ENCODE data around the gene IL36B.
"Not testable (repeated sequence)": the region's sequence is repeated elsewhere in the genome, so short reads cannot be mapped to it uniquely, and the experiment has no call there.

Gene IL36B

DNA sequence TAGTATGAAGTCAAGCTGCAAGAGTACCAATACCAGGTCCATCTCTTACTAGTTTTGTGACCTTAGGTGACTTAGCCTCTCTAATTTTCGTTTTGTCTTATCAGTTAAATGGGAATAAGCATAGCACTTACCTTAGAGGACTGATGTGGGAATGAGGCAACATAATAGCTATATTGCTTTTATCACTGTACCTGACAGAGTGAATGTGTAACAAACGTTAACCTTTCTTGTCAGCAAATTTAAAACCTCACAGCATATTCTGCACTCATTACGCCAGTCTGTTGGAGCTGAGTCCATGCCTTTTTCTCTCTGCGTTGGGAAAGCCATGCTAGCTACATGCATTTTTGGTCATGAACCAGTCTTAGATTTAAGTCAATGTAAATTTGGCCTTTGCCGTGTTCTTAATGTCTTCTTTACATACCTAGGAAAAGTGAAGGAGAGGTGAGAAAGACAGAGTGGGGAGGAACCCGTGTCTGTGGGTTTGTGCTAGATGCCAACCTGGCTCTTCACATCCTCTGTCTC is at the start of gene IL36B:
Gene IL36B (minus strand): TSS at position 472 of the 522 bp plus-strand sequence.
- no peak for DNase-seq (ENCODE audit: low read depth)

DNA sequence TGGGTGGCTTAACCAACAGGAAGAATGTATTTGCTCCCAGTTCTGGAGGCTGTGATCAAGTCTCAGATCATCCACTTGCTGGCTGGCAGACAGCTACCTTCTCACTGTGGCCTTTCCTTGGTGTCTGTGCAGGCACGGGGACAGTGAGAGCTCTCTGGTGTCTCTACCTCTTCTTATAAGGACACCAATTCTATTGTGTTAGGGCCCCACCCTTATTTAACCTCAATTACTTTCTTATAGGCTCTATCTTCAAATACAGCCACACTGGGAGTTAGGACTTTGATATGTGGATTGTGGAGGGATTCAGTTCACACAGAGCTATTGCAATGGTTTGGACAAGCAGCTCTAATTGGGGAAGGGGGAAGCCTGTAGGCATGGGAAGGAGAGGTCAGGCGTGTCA is 49.5 kb upstream of the IL36B start:
- DNase-seq (ENCODE audit: low read depth): no peak

DNA sequence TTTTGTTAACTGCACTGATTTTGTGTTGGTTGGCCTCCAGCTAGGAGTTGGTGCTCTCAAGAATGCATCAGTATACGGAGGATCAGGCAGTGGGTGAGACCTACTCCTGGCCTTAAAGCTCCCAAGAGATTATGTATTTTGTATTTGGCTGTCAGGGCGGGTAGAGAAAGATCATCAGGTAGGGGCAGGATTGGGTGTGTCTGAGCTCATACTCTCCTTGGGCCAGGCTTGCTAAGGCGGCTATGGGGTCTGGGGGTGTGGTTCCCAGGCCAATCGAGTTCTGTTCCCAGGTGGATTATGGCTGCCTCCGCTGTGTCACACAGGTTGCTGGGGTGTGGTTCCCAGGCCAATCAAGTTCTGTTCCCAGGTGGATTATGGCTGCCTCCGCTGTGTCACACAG is 45.9 kb upstream of the IL36B start:
- no peak for DNase-seq (ENCODE audit: low read depth)

DNA sequence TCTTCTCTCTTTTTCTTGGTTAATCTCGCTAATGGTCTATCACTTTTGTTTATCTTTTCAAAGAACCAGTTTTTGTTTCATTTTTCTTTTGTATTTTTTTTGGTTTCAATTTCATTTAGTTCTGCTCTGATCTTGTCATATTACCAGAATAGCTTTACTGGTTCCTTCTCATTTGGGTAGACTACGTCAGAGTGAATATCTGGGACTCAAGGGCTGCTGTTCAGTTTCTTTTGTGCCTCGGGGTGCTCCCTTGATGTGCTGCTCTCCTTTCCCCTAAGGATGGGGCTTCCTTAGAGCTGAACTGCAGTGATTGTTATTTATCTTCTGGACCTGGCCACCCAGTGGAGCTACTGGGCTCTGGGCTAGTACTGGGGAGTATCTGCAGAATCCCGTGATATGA is 45.4 kb upstream of the IL36B start:
- DNase-seq (ENCODE audit: low read depth): no peak

DNA sequence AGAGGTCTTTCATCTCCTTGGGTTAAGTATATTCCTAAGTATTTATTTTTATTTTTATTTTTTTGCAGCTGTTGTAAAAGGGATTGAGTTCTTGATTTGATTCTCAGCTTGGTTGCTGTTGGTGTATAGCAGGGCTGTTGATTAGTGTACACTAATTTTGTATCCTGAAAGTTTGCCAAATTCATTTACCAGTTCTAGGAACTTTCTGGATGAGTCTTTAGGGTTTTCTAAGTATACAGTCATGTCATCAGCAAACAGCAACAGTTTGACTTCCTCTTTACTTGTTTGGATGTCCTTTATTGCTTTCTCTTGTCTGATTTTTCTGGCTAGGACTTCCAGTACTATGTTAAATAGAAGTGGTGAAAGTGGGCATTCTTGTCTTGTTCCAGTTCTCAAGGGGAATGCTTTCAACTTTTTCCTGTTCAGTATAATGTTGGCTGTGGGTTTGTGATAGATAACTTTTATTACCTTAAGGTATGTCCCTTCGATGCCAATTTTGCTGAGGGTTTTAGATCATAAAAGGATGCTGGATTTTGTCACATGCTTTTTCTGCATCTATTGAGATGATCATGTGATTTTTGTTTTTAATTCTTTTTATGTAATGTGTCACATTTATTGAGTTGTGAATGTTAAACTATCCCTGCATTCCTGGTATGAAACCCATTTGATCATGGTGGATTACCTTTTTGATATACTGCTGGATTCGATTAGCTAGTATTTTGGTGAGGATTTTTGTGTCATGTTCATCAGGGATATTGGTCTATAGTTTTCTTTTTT is 44.4 kb upstream of the IL36B start:
- not testable (repeated sequence) for DNase-seq (ENCODE audit: low read depth)

DNA sequence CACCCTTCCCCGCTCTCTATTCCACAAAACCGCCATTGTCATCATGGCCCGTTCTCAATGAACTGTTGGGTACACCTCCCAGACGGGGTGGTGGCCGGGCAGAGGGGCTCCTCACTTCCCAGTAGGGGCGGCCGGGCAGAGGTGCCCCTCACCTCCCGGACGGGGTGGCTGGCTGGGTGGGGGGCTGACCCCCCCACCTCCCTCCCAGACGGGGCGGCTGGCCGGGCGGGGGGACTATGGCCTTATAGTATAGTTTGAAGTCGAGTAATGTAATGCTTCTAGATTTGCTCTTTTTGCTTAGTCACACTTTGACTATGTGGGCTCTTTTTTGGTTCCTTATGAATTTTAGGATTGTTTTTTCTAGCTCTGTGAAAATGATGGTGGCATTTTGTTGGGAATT is 43.6 kb upstream of the IL36B start:
- DNase-seq (ENCODE audit: low read depth): not testable (repeated sequence)

DNA sequence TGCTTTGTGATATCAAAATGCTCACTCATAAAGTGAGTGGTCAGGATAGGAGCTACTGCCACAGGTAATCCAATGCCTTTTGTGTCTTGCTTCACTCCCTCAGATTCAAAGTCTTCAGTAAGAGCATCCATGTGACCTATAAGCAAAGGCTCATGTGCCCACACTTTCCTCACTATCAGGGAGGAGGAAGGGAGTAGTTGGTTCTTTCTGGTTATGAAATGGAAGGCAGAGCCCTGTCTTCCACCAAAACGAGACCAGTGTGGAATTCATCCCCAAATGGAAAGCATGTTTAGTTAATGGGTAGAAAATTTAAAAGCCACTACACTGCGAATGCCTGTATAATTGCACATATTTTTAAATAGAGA is 40.9 kb upstream of the IL36B start:
- DNase-seq (ENCODE audit: low read depth): no peak

DNA sequence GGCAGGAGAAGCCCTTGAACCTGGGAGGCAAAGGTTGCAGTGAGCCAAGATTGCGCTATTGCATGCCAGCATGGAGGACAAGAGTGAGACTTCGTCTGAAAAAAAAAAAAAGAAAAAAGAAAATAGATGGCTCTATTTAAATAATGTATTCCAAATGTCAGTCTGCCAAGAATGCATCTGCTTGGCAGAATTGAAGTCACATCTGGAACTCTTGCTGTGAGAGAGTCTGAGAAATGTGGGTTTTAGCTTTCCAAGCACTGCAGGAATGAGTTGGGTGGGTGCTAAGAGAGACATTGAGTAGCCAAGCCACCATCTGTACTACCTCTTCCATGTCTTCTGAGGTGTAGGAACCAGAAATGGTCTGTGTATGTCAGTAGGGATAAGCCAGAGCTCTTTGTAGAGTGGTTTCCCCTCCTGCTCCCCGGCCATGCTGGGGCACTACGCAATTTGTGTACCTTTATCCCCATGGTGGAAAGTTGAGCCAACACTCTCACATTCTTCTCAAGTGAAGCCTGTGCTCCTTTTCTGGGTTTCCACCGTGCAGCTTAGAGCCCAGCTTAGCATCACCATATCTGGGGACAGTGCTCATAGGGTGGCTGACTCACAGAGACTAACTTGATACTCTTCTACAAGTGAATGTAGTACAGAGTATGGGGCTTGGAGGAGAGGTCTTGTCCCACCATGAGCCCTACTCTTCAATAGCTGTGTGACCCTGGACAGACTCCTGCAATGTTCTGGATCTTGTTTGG is 40.4 kb upstream of the IL36B start:
- no peak for DNase-seq (ENCODE audit: low read depth)

DNA sequence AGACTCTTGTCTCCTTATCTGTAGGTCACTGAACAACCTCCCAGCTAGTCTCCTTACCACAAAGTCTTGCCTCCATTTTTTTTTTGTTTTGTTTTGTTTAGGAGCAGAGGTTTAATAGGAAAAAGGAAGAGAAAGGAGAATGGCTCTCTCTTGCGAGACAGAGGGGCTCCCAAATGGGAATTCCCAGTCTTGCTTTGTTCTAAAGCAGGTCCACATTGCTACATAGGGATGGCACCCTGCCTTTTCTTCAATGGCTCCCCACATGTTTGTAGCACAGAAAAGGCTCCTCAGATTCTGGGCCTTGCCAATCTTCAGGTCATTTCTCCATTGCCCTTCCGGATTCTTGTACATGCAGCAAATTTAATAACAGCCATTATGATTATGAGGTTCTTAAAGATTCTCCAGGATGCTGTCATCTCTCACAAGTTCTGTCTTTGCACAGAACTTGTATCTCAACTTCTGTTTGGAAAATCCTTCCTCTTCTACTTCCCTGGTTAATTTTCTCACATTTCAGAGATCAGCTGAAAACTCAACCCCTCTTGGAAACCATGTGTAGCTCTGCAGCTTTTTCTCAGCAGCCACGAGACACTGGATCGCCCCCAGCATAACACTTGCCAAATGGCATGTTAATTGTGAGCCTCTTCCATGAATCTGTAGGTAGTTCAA is 38.7 kb upstream of the IL36B start:
- no peak for DNase-seq (ENCODE audit: low read depth)

DNA sequence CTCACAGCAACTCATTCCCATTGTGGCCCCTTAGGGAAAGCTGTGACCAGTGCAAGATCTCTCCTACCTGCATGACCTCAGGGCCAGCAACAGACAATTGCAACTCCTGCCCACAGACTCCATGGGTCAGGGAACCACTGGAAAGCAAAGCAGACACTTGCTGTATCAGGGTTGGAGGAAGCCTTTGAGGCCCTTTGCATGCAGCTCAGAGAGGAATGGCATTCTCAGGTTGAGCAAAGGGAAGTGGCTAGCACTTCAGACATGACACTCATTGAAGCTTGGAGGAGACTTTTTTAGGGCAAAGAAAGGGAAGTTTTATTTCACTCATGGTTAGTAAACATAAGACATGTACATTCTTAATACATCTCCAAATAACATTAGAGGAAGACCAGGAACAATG is 37.2 kb upstream of the IL36B start:
- no peak for DNase-seq (ENCODE audit: low read depth)

DNA sequence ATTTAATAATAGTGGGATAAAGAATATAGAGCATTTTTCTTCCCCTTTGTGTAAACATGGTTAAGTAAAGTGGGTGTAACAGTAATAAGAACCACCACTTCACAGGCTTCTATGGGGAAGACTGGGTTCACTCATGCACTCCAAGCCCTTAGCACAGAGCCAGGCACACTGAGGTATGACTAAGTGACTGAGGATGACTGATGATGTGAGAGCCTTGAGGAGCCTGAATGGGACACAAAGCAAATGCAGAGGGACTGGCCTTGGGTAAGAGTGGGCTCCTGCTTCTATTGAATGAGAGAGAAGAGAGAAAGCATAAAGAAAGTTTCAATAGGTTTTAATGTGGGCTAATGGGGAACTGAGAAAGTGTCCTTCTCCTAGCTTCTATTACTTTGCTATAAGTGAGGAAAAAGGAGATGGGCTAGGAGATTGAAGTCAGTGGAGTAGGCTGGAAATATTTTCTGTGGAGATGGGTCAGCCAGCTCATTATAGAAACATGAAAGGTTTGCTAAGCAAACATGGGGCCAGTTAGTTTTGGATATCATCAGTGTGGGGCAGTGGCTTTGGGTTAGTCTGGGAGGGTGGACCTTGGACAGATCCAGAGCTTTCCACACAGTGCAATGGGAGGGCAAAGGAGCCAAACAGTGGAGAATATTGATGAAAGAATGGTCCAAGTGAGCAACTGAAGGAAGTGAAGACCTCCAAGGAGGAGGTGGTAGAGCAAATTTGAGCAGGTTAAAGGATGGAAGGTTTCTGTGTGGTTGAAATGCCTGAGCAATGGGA is 35.7 kb upstream of the IL36B start:
- DNase-seq (ENCODE audit: low read depth): no peak

DNA sequence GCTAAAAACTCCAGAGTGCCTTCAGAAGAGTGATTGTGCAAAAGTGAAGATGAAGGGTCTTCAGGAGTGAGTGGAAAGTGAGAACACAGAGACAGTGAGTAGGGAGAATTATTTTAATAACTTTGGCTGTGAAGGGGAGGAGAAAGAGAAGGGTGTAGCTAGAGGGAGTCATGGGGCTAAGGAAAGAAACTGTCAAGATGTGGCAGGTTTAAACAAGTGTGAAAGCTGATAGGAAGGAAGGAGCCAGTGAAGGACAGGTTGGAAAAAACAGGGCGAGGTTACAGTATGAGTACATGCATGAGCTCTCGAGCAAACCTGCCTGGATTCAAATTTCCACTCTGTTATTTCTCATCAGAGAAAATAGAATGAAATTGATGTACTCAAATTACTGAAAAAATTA is 32.9 kb upstream of the IL36B start:
- no peak for DNase-seq (ENCODE audit: low read depth)

DNA sequence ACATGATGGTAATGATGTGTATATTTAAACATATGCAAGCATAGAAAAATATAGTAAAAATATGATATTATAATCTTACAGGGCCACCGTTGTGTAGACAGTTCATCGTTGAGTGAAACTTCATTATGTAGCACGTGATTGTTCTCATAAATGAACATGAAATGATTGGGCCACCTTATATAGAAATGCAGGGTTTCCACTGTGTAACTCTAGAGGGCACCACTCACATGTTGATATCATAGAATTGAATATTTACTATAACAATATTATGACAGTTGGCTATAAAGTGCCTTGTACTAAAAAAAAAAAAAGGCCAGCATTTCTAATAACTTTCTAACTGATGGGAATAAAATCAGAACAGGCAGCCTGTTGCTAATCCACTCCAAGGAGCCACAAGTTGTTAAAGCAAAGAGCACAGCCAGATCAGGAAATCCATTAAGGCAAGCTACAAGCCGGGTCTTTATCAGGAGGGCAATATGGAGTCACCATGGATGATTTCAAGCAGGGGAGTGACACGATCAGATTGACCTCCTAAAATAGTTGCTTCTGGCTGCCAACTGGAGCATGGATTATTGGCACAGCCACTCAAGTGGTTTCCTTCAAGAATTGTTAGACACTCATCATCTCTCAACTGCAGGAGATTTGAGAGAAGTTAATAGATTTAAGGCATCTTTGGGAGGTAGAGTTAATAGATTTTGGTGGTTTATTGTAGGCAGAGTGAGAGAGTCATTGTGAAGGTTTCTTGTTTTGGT is 31.8 kb upstream of the IL36B start:
- no peak for DNase-seq (ENCODE audit: low read depth)

DNA sequence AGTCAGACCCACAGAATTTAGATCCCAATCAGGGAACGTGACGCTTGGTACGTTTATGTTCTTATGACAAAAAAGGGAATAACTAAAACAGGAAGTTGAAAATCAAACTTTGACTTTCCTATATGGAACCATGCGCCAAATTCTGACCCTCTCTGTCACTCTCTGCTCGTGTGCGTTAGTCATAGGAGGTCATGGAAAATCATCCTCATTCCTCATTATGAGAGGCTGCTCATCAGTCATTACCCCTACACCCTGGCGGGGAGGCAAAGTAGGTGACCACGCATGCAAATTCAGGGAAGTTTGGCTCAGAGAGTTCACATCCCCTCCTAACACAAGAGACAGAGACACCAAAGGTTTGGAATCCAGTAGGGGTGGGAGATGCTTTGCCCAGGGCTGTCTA is 30.6 kb upstream of the IL36B start:
- DNase-seq (ENCODE audit: low read depth): no peak

DNA sequence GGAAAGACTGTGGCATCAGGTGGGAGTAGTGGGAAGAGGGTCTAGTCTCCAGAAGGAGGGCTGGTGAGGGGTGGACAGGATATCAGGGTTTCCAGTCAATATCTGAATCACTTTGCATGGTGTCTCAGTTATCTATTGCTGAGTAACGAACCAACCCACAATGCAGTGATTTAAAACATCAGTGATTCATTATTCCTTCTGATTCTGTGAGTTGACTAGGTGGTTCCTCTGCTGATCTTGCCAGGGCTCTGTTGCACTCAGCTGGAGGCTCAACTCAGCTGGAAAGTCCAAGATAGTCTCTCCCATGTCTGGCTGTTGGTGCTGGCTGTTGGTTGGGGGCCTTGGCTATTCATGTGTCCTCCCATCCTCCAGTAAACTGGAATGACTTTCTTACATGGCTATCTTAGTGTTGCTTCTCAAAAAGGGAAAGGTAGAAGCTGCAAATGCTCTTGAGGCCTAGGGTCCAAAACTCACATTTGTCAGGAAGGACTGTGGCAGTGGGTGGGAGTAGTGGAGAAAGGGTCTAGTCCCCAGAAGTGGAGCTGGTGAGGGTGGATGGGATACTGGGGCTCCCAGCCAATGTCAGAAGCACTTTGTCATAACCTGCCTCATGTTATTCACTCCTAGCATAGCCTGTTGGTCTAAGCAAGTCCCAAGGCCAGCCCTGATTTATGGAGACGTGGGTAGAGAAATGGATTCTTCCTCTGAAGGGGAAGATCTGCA is 29.0 kb upstream of the IL36B start:
- no peak for DNase-seq (ENCODE audit: low read depth)

DNA sequence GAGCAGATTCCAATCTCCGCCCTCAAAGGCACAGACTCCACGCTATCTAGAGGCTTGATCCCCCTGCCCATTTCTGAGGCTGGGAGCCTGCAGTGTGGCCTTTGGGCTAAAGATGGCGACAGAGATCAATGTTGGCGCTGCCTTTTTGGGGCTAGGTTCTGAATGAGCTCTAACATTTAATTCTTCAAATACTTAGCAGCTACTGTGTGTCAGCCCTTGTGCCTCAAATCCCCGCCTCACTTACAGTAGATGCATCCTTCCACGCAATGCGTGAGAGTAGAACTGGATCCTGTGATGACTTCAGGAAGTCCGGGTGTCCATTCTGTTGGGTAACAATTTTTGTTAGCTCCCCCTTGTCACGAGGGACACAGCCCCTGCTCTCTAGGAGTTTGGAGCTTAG is 27.5 kb upstream of the IL36B start:
- no peak for DNase-seq (ENCODE audit: low read depth)

DNA sequence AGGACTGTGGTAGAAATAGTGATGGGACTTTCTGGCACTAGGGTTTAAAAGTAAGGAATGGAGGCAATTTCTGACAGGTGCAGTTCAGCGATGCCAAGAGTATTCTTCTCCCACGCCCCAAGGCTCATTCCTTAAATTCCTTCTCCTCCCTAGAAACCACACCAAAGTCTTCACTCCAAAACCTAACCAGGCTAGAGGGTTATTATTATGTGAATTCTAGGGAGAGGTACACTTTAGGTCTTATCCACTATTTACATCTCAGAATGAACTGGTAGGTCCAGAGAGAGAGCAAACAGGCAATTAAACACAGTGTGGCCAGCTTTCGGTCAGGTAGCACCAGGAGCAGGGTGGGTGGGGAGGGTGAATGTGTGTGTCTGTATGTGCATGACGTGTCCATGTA is 26.5 kb upstream of the IL36B start:
- no peak for DNase-seq (ENCODE audit: low read depth)

DNA sequence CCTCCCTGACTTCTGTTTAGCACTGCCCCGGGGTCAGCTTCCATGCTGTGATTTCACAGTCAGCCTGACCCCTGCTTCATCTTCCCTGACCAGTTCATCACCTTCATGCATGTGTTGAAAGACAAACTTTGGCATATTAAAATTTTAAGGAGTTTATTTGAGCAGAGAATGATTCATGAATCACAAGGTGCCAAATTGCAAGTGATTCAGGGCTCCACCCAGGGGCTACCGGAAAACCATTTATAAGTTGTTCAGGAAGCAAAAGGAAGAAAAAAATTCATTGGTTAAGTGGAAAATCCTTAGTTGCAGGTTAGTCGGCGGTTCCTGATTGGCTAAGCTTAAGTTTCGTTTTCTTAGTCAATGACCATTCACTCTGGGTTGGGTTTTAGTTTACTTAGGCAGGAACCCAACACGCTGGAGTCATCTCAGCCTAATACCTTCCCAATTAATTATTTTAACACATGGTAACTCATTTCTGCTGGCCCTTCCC is 25.7 kb upstream of the IL36B start:
- DNase-seq (ENCODE audit: low read depth): no peak

DNA sequence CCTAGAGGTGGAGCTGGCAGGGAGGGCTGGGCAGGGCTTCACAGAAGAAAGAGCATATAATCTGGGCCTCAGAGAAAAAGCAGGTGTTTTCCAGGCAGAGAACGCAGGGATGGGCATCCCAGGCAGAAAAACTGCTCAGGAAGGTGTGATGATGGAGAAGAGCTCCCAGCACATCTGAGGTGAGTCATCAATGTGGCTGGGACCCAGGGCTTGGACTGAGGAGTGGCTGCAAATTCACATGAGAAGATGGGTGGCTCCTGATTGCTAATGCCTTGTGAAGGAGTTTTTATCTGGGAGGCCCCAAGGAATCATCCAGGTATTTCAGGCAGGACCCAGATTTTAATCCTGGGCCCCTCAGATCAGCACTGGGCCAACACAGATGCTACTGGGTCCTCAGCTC is 25.3 kb upstream of the IL36B start:
- DNase-seq (ENCODE audit: low read depth): no peak

DNA sequence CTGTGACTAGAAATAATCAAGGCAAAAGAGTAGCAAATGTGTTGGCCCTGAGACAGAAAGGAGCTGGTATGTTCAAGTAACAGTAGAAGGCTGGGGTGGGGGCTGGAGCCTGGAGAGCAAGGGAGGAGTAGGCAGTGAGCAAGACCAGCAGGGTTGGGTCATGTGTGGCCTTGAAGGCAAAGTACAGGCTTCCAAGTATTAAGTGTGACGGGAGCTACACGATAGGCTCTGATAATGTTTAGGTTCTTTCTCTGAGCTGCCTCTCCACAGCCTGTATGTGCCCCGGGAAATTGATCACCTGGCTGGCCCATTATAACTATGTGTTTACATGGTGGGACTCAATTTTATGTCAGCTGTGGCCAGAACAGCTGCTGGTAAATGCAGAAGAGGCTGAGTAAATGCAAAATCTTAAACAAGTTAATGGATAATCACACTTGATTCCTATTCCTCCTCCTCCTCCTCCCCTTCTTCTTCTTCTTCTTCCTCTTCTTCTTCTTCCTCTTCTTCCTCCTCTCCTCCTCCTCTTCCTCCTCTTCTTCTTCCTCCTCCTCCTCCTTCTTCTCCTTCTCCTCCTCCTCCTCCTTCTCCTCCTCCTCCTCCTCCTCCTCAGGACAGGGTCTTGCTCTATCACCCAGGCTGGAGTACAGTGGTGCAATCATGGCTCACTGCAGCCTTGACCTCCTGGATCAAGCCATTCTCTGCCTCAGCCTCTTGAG is 24.4 kb upstream of the IL36B start:
- no peak for DNase-seq (ENCODE audit: low read depth)

Data from stimulated activated CD8-positive, alpha-beta memory T cell treated with anti-CD3 and anti-CD28 coated beads, Interleukin-15, amount 100 ng/mL, for 1 hour (primary cell).